NCI-H748 (cell line): ENCODE data around the gene KIAA1191.

Experiments used
- DNase-seq: peaks from one replicate; lab custom pipeline; 2025; ENCODE audit not compliant: unreplicated experiment; lab: John Stamatoyannopoulos, UW

Gene KIAA1191

GRCh38 chr5:176389135-176390123 lies 27.9 kb upstream of the KIAA1191 start:
- no peak for DNase-seq

DNA sequence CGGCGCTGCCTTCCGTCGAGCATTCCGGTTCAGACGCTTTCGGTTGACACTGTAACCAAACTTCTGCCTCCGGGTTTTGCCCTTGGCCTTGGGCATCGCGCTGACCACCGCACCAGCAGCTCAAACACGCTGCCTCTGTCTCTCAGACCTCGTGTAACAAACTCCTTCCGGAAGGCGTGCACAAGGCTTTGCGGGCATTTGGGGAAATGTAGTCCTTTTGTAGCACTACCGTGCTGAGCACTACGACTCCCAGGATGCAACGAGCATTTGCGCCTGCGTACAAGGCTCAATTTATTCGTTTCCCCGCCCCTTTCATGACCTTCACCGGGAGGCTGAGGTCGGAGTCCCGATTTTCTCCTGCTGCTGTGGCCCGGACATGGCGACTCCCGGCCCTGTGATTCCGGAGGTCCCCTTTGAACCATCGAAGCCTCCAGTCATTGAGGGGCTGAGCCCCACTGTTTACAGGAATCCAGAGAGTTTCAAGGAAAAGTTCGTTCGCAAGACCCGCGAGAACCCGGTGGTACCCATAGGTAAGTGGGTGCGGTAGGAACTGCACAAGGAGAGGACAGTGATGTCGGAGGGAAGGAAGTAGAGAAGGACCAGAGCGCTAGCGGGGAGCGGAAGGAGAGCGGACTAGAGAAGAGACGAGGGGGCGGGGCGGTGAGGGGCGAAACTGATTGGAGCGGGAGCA lies 27.0 kb upstream of the KIAA1191 start, which contains the start of the genes HIGD2A and NOP16:
TSS of gene HIGD2A (plus strand) at position 308 of the 691 bp plus-strand sequence. CDS start at position 377, 69 bp downstream.
TSS of gene NOP16 (minus strand) at position 155 of the 691 bp plus-strand sequence. CDS start at position 96, 59 bp downstream.
- peak; percentile 99 for DNase-seq

DNA sequence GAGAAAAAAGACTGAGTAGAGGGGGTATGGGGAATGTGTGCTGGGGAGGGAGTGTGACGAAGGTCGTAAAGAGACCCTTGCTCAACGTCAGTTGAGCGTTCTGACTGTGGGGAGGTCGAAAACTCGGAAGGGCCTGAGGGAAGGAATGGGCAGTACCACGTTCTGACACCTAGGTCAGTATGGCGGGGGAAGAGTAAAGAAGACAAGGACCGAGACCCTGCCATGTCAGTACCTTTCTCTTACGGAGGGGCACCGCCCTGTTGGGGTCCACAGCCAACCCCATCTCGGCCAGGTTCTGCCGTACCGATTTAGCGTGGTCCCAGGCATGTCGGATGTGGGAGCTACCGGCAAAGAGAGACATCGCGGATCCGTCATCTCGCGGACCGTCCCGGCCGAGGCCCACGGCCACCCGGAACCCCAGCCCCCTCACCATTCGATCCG lies 26.5 kb upstream of the KIAA1191 start:
- no peak for DNase-seq

DNA sequence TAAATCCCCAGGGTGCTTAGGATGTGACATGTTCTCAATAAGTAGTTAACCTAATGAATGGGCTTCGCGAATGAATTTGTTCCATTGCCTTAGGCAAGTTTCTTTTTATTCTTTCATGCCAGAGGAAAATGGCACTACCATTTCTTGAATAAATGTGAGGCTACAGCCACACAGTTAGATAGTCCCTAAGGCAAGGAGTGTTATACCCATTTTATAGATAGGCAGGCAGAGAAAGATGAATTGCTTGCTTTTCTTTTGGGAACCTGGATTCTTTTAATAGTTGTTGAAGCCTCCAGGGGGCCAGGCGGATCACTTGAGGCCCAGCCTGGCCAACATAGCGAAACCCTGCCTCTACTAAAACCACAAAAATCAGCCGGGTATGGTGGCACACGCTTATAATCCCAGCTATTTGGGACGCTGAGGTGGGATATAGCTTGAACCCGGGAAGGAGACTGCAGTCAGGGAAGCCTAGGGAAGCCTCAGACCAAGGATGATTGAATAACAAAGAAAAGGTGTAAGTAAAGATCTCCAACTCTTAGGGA lies 25.9 kb upstream of the KIAA1191 start:
- no peak for DNase-seq

- DNase-seq: no peak
Observed at GRCh38 chr5:176386491-176386890, 24.9 kb upstream of the KIAA1191 start.

GRCh38 chr5:176384991-176385390 lies 23.4 kb upstream of the KIAA1191 start:
- DNase-seq: no peak

DNA sequence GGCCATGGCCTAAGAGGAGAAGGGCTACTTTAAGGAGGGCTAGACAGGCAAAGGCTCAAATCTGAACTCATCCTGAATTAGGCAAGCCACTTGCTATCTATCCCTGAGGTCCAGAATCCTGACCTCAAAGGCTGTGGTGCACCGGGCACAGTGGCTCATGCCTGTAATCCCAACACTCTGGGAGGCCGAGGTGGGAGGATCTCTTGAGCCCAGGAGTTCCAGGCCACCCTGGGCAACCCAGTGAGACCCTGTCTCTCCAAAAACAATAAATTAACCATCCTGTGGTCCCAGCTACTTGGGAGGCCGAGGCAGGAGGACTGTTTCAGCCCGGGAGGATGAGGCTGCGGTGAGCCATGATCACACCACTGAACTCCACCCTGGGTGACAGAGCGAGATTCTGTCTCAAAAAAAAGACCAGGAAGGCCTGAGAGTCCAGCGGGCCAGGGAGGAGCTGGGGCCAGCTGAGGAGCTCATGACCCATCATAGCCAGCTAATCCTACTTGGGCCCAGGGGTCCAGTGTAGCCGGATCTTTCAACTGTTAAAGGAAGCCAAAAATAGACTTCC lies 22.9 kb upstream of the KIAA1191 start:
- DNase-seq: no peak

DNA sequence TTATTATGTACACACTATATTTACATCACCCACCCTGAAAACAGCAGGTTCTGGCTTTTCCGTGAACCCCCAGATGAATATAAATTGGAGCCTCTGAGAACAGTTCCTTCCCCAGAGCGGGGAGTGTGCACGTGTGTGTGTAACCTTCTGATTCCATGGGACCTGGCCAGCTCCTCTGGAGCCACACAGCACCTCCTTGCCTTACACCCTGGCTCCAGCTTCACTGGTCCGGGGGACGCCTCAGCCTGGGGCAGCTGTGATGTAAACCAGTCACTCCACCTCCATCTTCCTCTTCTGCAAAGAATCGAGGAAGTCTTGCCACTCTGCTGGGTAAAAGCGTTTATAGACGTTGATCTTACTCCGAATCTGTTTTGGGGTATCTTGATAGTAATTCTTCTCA lies 22.4 kb upstream of the KIAA1191 start:
- no peak for DNase-seq

- no peak for DNase-seq
Observed at GRCh38 chr5:176383248-176383905, 21.8 kb upstream of the KIAA1191 start.

DNA sequence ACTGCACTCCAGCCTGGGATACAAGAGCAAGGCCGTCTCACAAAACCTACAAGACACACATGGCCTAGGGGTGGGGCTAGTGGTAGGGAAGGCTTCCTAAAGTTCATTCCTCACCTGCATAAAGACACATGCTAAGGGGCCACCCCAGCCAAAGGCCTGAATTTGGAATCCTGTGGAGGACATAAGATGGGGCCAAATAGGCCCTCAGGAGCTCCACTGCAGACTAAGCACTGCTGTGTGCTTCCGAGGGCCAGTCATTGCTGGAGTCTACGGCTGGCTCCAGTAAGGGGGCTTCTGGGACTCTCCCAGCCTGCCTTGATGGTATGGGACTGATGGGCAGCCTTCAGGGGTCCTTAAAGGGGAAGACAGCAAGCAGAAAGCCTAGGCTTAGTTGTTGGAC lies 21.2 kb upstream of the KIAA1191 start:
- DNase-seq: no peak

GRCh38 chr5:176381979-176382378 lies 20.4 kb upstream of the KIAA1191 start:
- no peak for DNase-seq

GRCh38 chr5:176381423-176381822 lies 19.9 kb upstream of the KIAA1191 start:
- no peak for DNase-seq

- no peak for DNase-seq
Observed at GRCh38 chr5:176379881-176380280, 18.3 kb upstream of the KIAA1191 start.

DNA sequence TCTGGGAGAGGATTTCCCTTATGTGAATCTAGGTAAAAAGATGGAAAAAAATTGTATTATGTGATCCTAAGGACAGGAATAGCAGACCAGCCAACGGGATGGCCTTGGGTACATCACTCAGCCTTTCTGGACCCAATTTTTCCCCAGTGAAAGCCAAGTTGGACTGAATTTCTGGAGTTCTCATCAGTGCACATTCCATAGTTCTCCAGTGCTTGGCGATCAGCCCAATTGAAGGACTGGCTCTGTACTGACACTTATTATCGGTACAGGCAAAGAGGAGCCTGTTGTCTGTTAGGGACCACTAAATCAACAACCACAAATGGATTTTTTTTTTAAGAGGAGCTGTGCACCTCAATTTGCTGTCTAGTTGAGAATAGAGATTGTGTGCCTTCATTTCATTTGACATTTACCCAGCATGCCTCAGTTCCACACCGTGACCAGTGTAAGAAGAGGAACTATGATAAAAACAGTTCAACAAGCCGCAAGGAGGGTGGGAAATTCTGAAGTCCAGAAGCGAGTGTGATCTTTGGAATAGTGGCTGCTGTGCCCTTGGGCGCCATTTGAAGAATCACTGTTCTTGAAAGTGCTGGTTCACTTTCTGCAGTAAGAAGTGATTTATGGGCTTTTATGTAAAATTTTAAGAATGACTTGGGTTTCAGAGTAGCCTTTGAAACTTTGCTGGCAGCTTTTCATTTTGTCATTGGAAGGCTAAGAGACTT lies 11.7 kb upstream of the KIAA1191 start:
- no peak for DNase-seq

GRCh38 chr5:176371621-176372539 lies 10.3 kb upstream of the KIAA1191 start:
- no peak for DNase-seq

DNA sequence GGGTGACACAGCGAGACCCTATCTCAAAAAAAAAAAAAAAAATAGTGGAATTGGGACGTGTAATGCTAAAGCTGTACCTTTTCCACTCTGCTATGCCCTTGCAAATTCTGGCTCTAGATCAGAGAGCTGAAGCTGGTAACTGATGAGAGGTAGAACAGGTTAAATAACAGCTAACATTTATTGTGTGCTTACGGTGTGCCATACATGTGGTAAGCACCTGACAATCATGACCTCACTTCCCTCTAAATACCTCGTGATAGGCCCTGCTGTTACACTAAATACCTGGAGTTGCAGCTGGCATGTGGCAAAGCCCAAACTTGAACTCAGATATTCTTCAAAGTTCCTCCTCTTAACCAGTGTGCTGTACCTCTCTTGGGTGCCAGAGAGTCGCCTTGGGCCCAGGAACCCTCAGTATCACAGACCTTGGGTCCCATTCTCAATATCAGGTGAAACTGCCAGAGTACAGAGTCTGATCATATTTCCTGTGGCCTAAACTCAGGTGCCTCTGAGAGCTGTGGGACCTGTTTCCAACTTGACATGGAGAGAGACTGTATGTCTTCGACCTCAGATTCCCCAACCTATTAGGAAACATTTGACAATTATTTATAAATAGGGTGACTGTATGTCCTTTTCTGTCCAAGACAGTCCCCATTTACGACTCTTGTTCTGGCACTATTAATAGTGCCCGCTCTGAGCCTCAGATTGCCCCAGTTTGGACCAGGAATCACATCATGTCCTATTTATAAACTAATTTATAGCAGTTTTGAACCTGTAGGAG lies 8.6 kb upstream of the KIAA1191 start:
- no peak for DNase-seq

DNA sequence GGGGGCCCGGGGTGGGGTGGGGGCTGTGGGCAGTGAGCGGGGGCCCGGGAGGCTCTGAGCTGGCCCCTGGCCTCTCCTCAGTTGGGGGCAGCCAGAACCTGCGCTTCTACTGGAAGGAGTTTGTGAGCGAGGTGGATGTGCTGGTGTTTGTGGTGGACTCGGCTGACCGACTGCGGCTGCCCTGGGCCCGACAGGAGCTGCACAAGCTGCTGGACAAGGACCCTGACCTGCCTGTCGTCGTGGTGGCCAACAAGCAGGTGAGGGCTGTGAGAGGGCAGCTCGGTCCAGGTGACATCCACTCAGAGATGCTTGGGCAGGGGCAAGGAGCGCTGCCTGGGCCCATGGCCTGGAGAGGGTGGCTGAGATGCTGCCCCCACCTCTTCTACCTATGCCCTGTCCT lies 7.2 kb upstream of the KIAA1191 start:
- DNase-seq: no peak

- peak; percentile 36 for DNase-seq
Observed at GRCh38 chr5:176366232-176366894, 4.8 kb upstream of the KIAA1191 start.
